HG02610 (cell line): ENCODE data around the gene PRDM5.

Experiments
- ATAC-seq: cut with Tn5 transposase; IDR thresholded peaks from one replicate; pipeline ENCODE4 v1.9.1; 2021; ENCODE audit warnings: mild to moderate bottlenecking, moderate library complexity; ENCODE audit not compliant: unreplicated experiment

The PRDM5 gene

DNA sequence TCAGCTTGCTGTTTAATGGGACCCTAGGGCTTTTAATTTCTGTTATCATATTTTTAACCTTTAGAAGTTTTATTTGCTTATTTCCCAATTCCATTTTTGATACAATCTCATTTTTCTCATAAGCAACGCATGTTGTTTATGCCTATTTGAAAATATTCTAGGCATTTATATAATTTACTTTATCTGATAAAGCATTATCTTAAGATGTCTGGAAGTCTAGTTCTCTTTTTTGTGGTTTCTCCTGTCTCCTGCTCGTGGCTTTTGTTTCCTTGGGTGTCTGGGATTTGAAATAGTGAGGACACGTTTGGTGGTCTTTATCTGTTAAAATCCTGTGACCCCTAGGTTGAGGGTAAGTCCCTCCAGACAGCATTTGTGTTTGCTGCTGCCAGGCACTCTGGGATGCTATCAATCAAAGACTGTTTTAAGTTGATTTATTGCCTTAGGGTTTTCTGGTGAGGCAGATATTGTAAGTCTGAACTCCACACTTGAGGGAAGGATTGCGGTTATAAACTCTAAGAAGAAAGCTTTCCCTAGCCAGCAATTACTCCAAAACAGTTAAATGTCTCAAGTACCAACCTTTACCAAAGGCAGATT lies 208.0 kb downstream of the PRDM5 start:
- ATAC-seq, result no peak

- no peak for ATAC-seq
Measured at GRCh38 chr4:120709991-120710390, 212.5 kb downstream of the PRDM5 start.

GRCh38 chr4:120704538-120704937 lies 218.0 kb downstream of the PRDM5 start:
- ATAC-seq, result no peak

- ATAC-seq, result no peak
Measured at GRCh38 chr4:120703908-120704307, 218.6 kb downstream of the PRDM5 start.

- ATAC-seq, result no peak
Measured at GRCh38 chr4:120699354-120699753, 223.2 kb downstream of the PRDM5 start.

- no peak for ATAC-seq
Measured at GRCh38 chr4:120694973-120695372, 227.6 kb downstream of the PRDM5 start.

DNA sequence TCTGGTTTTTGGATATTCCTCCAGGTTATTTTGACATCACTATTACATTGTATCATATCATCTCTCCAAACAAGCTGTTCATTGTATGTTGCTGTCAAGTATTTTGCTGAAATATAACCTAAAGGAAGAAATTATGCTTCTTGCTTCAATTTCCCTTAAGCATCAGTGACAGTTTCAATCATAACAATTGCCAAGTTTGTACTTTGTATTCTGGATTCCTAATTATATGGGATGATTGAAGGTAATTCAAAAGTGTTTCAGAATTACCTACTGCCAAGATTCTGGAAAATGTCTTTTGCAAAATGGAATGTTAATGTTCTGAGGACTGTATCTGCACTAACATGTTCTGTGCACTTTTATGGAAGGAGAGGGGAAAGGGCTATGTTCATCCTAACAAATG lies 228.7 kb downstream of the PRDM5 start:
- ATAC-seq, result no peak

- no peak for ATAC-seq
Measured at GRCh38 chr4:120692964-120693363, 229.6 kb downstream of the PRDM5 start.

DNA sequence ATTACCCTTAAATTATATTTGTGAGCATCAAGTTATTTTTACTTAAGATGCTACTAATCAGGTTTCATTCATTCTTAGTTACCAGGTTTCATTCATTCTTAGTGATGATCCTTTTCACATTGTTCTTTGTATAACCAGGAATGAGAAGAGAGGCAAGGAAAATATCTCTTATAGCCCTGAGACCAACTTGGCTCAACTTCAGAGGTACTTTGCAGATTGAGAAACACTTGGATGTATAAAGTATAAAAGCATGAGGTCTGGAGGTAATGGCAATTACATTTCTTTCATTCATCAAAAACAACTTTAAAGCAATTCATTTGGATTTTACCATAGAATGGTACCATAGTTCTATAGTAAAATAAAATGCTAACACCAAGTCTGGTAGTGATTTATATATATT lies 231.0 kb downstream of the PRDM5 start:
- no peak for ATAC-seq

GRCh38 chr4:120691106-120691505 lies 231.4 kb downstream of the PRDM5 start:
- ATAC-seq, result no peak

DNA sequence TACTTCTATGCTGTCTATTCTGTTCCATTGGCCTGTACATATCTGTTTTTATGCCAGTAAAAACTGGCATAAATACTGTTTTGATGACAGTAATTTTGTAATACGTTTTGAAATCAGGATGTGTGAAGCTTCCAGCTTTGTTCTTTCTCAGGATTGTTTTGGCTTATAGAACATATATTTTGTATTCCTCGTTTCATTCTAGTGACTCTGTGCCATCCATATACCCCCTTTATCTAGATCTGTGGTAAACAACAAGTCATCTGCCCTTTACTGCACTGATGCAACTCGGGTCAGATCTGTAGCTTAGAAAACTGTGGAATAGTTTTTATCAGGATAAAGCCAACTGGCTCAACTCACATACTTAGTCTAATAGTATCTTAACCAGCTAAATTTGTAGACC lies 233.7 kb downstream of the PRDM5 start:
- ATAC-seq, result no peak

GRCh38 chr4:120685756-120686278 lies 236.7 kb downstream of the PRDM5 start:
- ATAC-seq, result no peak

DNA sequence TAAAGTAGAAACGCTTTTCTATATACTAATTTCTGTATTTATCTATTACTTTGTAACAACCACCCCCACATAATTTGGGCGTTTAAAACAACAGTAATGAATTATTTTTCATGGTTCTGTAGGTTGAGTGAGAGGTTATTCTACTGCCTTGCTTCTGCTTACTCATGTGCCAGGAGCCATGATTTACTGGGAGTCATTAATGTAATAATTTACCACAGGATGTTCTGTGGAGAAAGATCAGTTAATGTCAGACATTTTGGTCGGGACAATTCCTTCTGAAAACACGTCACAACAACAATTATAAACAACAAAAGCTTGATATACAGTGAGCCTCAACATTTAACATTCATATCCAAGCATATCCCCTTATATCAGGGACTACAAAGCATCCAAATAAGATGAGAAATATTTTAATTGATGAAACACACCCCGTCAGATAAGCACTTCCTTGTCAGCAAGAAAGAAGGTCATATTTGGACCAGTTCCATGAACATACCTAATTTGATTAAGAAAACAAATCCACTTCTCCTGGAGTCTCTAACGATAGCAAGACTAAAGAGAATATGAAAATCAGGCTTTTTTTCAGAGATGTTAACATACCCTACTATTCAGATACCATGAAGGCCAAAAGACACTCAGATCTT lies 238.5 kb downstream of the PRDM5 start:
- ATAC-seq, result no peak

DNA sequence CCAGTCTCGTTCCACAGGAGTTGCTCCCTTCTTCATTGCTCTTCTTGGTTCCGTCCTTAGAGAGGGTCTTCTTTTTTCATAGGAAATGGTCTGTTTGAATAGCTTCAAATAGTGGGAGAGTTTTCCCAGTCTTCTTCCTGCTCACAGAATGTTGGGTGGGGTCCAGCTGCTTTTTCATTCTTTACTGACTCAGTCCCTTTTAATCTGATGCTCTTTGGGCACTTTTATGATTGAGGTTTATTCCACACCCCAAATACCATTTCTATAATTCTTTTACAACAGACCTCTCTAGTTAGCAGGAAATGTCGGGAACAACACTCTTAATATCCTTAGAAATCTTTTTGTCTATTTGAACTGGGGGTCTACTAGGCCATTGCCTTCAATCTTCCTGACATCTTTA lies 239.5 kb downstream of the PRDM5 start:
- ATAC-seq, result no peak

DNA sequence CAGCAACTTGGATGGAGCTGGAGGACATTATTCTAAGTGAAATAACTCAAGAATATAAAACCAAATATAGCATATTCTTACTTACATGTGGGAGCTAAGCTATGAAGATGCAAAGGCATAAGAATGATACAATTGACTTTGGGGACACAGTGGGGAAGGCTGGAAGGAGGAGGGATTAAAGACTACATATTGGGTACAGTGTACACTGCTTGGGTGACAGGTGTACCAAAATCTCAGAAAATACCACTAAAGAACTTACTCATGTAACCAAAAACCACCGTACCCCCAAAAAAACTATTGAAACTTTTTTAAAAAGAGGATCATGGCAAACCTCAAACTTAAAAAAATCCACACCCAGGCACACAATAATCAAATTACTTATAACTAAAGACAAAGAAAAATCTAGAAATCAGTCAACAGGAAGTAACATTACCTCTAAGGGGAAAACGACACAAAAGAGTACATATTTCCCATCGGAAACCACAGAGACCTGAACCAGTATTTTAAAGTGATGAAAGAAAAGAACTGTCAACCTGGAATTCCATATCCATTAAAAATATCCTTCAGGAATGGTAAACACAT lies 241.8 kb downstream of the PRDM5 start:
- ATAC-seq, result no peak

DNA sequence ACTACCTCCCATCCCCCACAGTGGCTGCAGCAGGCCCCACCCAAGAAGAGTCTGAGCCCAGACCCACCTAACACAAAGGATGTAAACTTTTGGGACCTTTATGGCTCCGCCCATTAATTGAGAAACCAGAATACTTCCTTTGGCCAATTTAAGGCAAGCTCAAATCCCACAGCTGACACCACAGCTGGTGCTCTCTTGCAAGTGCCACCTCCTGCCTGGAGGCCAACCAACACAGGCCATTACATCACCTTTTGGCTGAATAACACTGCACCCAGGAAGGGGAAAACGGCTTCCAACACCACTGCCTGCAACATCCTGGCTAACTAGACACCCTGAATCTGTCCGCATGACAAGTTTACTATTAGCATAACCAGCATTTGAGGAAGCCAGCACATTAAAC lies 248.8 kb downstream of the PRDM5 start:
- ATAC-seq, result no peak

- ATAC-seq, result no peak
Measured at GRCh38 chr4:120672558-120673147, 249.9 kb downstream of the PRDM5 start.

DNA sequence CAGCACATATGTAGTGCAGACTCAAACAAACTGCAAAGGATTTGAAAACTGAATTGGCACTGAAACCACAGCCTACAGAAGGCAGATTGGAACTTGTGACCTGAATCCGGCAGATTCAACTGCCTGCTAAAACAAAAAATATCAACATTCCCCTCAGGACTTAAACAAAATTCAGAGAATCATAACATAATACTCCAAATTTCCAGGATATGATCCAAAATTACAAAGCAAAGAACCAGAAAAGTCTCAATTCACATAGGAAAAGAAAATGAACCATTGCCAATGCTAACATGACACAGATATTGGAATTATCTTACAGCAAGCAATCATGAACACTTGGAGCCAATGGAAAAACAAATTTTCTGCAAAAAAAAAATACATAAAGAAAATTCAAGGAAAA lies 250.4 kb downstream of the PRDM5 start:
- ATAC-seq, result no peak

GRCh38 chr4:120671538-120671937 lies 251.0 kb downstream of the PRDM5 start:
- ATAC-seq, result no peak

- no peak for ATAC-seq
Measured at GRCh38 chr4:120667102-120667501, 255.4 kb downstream of the PRDM5 start.

DNA sequence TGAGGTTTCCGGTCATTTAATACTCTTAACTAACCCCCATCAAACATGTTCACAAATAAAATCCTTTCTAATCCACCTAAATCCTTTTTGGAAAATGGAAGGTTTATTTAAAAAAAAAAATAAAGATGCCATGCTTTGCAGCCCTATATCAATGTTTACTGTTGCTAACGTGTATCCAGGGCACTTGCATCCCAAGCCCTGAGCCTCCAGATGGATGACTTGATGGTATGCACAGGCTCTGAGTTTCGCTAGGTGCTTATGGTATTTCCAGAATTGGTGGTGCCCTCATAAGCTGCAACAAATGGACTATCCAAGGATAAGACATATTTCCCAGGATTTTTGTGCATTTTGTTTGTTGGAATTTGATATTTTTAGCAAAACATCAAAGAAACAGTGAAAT lies 257.7 kb downstream of the PRDM5 start:
- no peak for ATAC-seq

GRCh38 chr4:120659616-120660170 lies 262.8 kb downstream of the PRDM5 start:
- ATAC-seq, result no peak
